ENCODE results near the gene SEPTIN3. TPM values are rescaled to one million over a fixed set of nuclear protein-coding genes. Genes with fewer than 3 reads are reported as not detected.

The SEPTIN3 gene
- total RNA-seq, 1 donor: under 0.01 TPM

DNA sequence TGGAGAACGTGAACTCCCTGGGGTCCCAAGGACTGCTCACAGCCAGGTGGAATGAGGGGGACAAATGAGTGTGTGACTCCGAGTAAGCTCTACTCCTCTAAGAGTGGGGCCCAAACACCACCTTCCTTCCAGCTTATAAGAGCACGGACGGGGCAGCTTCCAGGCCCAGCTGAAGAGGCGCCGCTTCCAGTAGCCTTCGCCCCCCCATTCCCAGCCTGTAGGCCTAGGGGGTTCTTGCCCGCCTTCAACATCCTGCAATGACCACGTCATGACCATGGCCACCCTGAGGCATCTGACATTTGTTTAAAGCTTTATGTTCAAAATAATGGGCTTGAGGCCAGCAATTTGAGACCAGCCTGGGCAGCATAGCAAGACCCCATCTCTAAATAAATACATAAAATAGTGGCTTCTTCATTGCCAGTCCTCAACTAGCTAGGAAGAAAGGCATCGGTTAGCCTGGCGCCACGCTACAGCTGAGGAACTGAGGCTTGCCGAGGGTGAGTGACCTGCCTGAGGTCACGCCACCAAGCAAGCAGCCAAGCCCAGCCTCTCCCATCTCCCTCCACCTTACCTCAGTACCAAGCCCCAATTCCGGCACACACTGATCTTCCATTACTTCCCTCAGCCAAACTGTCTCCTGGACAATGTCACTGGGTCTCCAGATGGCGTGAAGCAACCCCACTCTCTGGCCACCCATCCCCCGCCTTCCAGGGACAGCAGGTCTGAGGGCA, 34.8 kb upstream of the SEPTIN3 start:
- TF ChIP-seq, protein P1, sequence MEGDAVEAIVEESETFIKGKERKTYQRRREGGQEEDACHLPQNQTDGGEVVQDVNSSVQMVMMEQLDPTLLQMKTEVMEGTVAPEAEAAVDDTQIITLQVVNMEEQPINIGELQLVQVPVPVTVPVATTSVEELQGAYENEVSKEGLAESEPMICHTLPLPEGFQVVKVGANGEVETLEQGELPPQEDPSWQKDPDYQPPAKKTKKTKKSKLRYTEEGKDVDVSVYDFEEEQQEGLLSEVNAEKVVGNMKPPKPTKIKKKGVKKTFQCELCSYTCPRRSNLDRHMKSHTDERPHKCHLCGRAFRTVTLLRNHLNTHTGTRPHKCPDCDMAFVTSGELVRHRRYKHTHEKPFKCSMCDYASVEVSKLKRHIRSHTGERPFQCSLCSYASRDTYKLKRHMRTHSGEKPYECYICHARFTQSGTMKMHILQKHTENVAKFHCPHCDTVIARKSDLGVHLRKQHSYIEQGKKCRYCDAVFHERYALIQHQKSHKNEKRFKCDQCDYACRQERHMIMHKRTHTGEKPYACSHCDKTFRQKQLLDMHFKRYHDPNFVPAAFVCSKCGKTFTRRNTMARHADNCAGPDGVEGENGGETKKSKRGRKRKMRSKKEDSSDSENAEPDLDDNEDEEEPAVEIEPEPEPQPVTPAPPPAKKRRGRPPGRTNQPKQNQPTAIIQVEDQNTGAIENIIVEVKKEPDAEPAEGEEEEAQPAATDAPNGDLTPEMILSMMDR (IDR thresholded peaks at IDR 0.05; ENCODE audit: insufficient read depth, low read depth, low read length): no peak
- no peak overlapping the region for H3K4me3 ChIP-seq (ENCODE audit: low read depth, low read length)
- DNase-seq (ENCODE audit: low read depth): no peak

GRCh38 chr22:41935015-41935351, 34.3 kb upstream of the SEPTIN3 start:
- no peak for DNase-seq (ENCODE audit: low read depth)
- TF ChIP-seq, protein P1 (IDR thresholded peaks at IDR 0.05; ENCODE audit: insufficient read depth, low read depth, low read length): no peak

DNA sequence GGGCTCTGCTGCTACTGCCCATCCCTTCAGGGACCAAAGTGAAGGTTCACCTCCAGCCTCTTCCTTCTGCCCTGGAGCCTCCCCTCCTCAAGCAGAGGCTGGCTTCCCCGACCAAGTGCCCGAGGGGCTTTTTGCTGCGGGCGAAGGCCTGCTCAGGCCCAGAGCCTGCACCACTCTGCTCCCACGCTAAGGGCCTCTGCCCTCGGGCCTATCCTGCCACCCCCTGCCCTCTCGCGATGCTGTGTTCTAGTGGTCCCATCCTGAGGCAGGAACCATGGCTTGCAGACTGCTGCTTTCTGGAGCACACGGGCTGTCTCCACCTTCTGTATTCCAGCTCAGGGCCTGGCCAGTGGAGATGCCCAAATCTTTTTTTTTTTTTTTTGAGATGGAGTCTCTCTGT, 33.7 kb upstream of the SEPTIN3 start:
- TF ChIP-seq, protein P1 (IDR thresholded peaks at IDR 0.05; ENCODE audit: insufficient read depth, low read depth, low read length): no peak
- DNase-seq (ENCODE audit: low read depth): no peak
- H3K4me3 ChIP-seq (ENCODE audit: low read depth, low read length): no peak overlapping the region

More at GRCh38 chr22:41935015-41935351, 34.3 kb upstream of the SEPTIN3 start:
- no peak overlapping the region for H3K4me3 ChIP-seq (ENCODE audit: low read depth, low read length)

GRCh38 chr22:41936894-41937169, 32.4 kb upstream of the SEPTIN3 start:
- DNase-seq (ENCODE audit: low read depth): no peak
- TF ChIP-seq, protein P1 (IDR thresholded peaks at IDR 0.05; ENCODE audit: insufficient read depth, low read depth, low read length): no peak
- H3K4me3 ChIP-seq (ENCODE audit: low read depth, low read length): no peak overlapping the region

DNA sequence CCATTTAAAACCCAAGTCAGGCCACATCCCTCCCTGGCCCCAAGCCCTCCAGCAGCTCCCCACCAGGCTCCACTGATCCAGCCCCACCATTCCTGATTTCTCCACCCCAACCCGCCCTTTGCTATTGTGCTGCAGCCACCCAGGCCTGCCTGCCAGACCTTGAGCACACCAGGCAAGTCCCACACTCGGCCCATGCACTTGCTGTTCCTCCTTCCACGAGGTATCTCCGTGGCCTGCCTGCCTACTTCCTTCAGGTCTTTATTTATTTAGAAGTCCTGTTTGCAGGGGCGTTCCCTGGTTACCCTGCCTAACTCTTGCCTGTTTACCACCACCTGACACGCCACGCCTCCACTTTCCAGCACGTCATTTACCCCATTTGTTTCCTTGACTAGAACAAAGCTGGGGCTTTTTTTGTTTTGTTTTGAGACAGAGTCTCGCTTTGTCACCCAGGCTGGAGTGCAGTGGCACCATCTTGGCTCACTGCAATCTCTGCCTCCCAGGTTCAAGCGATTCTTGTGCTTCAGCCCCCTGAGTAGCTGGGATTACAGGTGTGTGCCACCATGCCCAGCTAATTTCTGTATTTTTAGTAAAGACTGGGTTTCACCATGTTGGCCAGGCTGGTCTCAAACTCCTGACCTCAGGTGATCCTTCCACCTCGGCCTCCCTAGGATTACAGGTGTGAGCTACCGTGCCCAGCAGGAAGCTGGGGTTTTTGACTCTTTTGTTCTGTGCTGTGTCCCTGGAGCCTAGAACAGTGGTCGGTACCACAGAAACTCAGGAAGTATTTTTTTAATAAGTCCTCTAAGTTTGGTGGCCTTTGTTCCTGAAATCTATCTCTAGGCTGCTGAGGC, 29.0 kb upstream of the SEPTIN3 start:
- no peak overlapping the region for H3K4me3 ChIP-seq (ENCODE audit: low read depth, low read length)
- TF ChIP-seq, protein P1 (IDR thresholded peaks at IDR 0.05; ENCODE audit: insufficient read depth, low read depth, low read length): no peak
- DNase-seq (ENCODE audit: low read depth): no peak

GRCh38 chr22:41940832-41941765, 28.1 kb upstream of the SEPTIN3 start:
- no peak overlapping the region for H3K4me3 ChIP-seq (ENCODE audit: low read depth, low read length)
- TF ChIP-seq, protein P1 (IDR thresholded peaks at IDR 0.05; ENCODE audit: insufficient read depth, low read depth, low read length): peak; percentile 93
- peak; percentile 94 for DNase-seq (ENCODE audit: low read depth)

Measured in fibroblast of villous mesenchyme (primary cell).